Naive B cell (primary cell): ENCODE measurements around the gene TIMP2. TPM values are rescaled to one million over a fixed set of nuclear protein-coding genes. Genes with fewer than 3 reads are reported as not detected.
"Not testable (repeated sequence)": the region's sequence is repeated elsewhere in the genome, so short reads cannot be mapped to it uniquely, and the experiment has no call there.

ENCODE experiments used
- ATAC-seq, 2 donors: fragments of 150-1000 bp; cut with Tn5 transposase; 2 replicates each; pipeline ENCODE4 v1.10.0; 2021; ENCODE audit warnings: low read depth in 2 of 2, mild to moderate bottlenecking in 2 of 2, moderate library complexity in 2 of 2
- DNase-seq: peaks from one replicate; pipeline ENCODE4 v3.0.0; 2022
- H3K27ac Mint-ChIP-seq, 6 donors: one replicate each; pipeline ENCODE4 v1.8.0; 2020 to 2022; ENCODE audit warnings: mild to moderate bottlenecking in 6 of 6, mixed read lengths in 6 of 6, moderate library complexity in 5 of 6, inconsistent platforms in 2 of 6
- H3K27me3 Mint-ChIP-seq, 3 donors: one replicate each; pipeline ENCODE4 v1.8.0; 2021 to 2022; ENCODE audit warnings: mixed read lengths in 3 of 3, mild to moderate bottlenecking in 1 of 3
- H3K36me3 Mint-ChIP-seq, 2 donors: one replicate each; pipeline ENCODE4 v1.8.0; 2020 to 2022; ENCODE audit warnings: mixed read lengths in 2 of 2, inconsistent platforms in 1 of 2, mild to moderate bottlenecking in 1 of 2
- H3K4me1 Mint-ChIP-seq, 3 donors: one replicate each; pipeline ENCODE4 v1.8.0; 2020 to 2022; ENCODE audit warnings: mixed read lengths in 3 of 3, inconsistent platforms in 1 of 3, mild to moderate bottlenecking in 1 of 3, moderate library complexity in 1 of 3
- H3K4me3 Mint-ChIP-seq, 8 donors: one replicate each; pipeline ENCODE4 v1.8.0; 2020 to 2022; ENCODE audit warnings: mild to moderate bottlenecking in 8 of 8, mixed read lengths in 8 of 8, moderate library complexity in 8 of 8, inconsistent platforms in 2 of 8
- H3K9me3 Mint-ChIP-seq, 7 donors: one replicate each; pipeline ENCODE4 v1.8.0; 2020 to 2022; ENCODE audit warnings: mixed read lengths in 7 of 7, mild to moderate bottlenecking in 5 of 7, inconsistent platforms in 2 of 7, moderate library complexity in 1 of 7
- polyA plus RNA-seq, 6 donors: library from polyadenylated mRNA; unstranded; fragments of 300-500 nt; fragmentation: Illumina TruSeq; gene quantifications; one replicate each; pipeline ENCODE4 v1.2.3, GENCODE V29; 2021; ENCODE audit warnings: low read depth in 6 of 6

Gene TIMP2
- polyA plus RNA-seq, 6 donors from 2014 or later: 0.40 to 1.1 (median 0.65) TPM

- H3K27ac Mint-ChIP-seq: peak overlapping the region in 3 of 6 donors; percentile 29 to 77 (median 72)
- no peaks in the 10 kb centered on the region for H3K27me3 Mint-ChIP-seq
- DNase-seq (no peak), ATAC-seq (peak; percentile 24 to 41)
- peak overlapping the region; percentile 67 to 87 (median 76) for H3K4me3 Mint-ChIP-seq
- H3K4me1 Mint-ChIP-seq: peaks cover 28 to 46% (median 37%) of the 10 kb centered on the region in 3 donors
- no peaks in the 10 kb centered on the region for H3K36me3 Mint-ChIP-seq
- H3K9me3 Mint-ChIP-seq: no peaks in the 10 kb centered on the region
Observed at GRCh38 chr17:78883533-78884131, 41.6 kb downstream of the TIMP2 start.

DNA sequence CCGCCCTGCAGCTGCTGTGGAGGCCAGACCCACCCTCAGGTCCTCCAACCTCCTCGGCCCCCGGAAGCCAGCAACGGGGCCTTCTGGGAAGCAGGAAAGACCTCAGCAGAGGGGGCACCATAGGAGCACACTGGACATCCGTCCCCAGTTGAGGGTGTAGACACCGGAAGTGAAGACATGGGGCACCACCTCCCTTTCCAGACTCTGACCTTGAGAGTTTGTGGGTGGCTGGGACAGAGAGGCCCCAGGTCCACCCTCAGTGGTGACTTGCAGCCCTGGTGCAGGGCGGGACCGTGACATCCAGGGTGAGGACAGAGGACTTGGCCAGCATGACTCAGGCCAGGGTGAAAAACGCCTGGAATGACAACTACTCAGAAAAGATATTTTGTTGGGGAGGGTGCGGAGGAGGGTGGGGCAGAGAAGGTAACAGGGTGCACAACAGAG, 42.1 kb downstream of the TIMP2 start:
- ATAC-seq: peak in 1 of 2 donors; percentile 22
- H3K9me3 Mint-ChIP-seq: no peaks in the 10 kb centered on the region
- peak overlapping the region; percentile 67 to 87 (median 76) for H3K4me3 Mint-ChIP-seq
- H3K36me3 Mint-ChIP-seq: no peaks in the 10 kb centered on the region
- H3K4me1 Mint-ChIP-seq: peaks cover 29 to 41% (median 38%) of the 10 kb centered on the region in 3 donors
- peak overlapping the region in 5 of 6 donors; percentile 63 to 93 (median 76) for H3K27ac Mint-ChIP-seq
- H3K27me3 Mint-ChIP-seq: no peaks in the 10 kb centered on the region
- no peak for DNase-seq

DNA sequence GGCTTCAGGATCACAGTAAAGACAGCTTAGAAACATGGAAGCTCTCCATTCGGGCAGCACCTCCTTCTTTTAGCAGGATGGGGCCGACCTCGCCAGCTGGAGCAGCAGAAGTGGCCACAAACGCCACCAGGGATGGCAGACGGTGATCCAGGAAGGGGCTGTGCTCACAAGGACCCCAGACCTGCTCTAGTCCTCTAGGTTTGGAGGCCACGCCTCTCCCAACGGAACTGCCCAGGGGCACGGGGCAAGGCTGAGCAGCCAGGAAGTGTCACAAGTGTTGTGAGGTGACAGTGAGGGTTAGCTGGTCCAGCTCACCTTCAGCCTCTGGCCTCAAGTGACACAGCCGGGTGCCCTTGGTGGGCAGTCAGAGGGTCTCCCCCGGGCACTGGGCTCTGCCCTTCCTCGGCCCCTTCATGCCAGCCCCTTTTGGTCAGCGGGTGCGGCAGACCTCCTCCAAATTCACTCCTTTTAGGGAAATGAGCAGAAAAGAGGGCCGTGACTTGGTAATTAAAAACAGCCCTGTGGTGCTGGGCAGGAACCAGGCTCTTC, 42.6 kb downstream of the TIMP2 start:
- peaks cover 31 to 40% (median 38%) of the 10 kb centered on the region in 3 donors for H3K4me1 Mint-ChIP-seq
- H3K27ac Mint-ChIP-seq: peak overlapping the region in 5 of 6 donors; percentile 44 to 93 (median 72)
- ATAC-seq (peak in 1 of 2 donors; percentile 15), DNase-seq (no peak)
- H3K36me3 Mint-ChIP-seq: no peaks in the 10 kb centered on the region
- no peaks in the 10 kb centered on the region for H3K9me3 Mint-ChIP-seq
- peak overlapping the region; percentile 67 to 87 (median 76) for H3K4me3 Mint-ChIP-seq
- no peaks in the 10 kb centered on the region for H3K27me3 Mint-ChIP-seq

GRCh38 chr17:78879635-78880186, 45.5 kb downstream of the TIMP2 start:
- peak overlapping the region; percentile 47 to 97 (median 90) for H3K27ac Mint-ChIP-seq
- DNase-seq (peak; percentile 37), ATAC-seq (peak; percentile 66 to 76)
- no peaks in the 10 kb centered on the region for H3K9me3 Mint-ChIP-seq
- peaks cover 36 to 52% (median 41%) of the 10 kb centered on the region in 3 donors for H3K4me1 Mint-ChIP-seq
- H3K27me3 Mint-ChIP-seq: peaks cover 0 to 9% (median 0%) of the 10 kb centered on the region in 3 donors
- H3K36me3 Mint-ChIP-seq: no peaks in the 10 kb centered on the region
- peak overlapping the region; percentile 61 to 96 (median 87) for H3K4me3 Mint-ChIP-seq

DNA sequence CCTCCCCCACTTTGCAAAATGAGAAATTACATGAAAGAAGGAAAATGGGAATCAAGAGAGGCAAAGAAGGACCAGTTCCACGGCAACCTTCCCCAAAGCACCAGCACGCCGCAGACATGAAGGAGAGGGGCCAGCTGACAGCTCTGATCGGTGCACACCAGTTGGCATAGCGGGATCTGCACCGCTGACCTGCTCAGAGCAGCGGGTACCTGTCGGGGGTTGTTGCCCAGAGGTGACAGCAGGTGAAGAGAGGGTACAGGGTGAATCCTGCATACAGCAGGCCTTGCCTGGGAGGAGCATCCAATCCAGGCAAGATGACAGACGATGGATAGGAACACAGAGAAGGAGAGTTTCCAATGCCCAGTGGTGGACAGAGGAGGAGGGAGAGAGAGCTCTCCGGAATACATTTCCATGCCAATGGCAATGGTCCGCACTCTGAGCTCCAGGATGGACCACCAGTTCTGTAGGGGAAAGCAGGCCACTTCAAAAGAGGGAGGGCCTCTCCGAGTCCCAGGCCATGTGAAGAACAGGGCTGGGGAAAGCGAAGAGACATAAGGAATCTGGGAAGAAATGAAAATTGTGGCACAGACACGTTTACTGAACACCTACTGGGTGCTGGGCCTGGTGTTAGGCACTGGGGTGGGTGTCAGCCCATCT, 46.2 kb downstream of the TIMP2 start:
- H3K27me3 Mint-ChIP-seq: peaks cover 0 to 9% (median 0%) of the 10 kb centered on the region in 3 donors
- no peak for ATAC-seq
- DNase-seq: no peak
- no peaks in the 10 kb centered on the region for H3K36me3 Mint-ChIP-seq
- H3K27ac Mint-ChIP-seq: peak overlapping the region; percentile 72 to 97 (median 90)
- peak overlapping the region; percentile 37 to 96 (median 87) for H3K4me3 Mint-ChIP-seq
- peaks cover 36 to 57% (median 41%) of the 10 kb centered on the region in 3 donors for H3K4me1 Mint-ChIP-seq
- H3K9me3 Mint-ChIP-seq: no peaks in the 10 kb centered on the region

DNA sequence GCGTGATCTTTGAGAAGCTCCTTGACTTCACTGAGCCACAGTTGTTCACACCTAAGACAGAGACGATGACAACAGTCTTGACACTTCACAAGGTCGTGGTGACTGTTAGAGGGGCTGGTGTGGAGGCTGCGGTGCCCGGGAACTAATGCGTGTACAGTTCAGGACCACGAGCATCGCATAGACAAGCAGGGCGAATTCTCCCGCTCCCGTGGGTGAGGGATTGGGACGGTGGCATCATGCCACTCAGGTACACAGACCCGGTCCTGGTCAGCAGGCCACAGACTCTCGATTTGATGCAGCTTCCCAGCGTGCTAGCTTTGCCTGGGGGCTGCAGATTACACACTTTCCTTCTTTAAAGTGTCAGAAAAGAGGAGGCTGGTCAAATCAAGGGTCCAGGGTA, 46.9 kb downstream of the TIMP2 start:
- no peak for ATAC-seq
- Mint-ChIP-seq H3K4me1 (peaks cover 30 to 49% (median 35%) of the 10 kb centered on the region in 3 donors), H3K27me3 (peaks cover 0 to 9% (median 0%) of the 10 kb centered on the region in 3 donors), H3K36me3 (no peaks in the 10 kb centered on the region), H3K4me3 (peak overlapping the region in 5 of 8 donors; percentile 32 to 85 (median 53)), H3K27ac (peak overlapping the region in 2 of 6 donors; percentile 72 to 74), H3K9me3 (no peaks in the 10 kb centered on the region)
- DNase-seq: no peak

DNA sequence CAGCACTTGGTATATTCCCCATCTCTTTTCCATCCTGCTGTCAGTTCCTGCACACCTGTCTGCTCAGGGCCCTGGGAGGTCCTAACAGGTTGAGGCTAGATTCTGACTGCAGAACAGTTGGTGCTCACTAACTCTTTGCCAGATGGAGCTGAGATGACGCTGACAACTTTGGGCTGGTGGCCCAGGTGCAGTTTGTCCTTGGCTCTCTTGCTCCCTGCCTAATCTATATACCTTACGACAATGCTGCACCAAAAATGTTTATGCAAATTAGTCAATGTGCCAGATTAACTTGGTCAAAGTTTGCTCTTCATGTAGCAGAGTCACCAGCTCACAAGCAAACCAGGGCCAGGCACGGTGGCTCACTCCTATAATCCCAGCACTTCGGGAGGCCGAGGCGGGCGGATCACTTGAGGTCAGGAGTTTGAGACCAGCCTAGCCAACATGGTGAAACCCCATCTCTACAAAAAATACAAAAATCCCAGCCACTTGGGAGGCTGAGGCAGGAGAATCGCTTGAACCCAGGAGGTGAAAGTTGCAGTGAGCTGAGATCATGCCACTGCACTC, 48.2 kb downstream of the TIMP2 start:
- DNase-seq, H3K27me3 Mint-ChIP-seq, H3K36me3 Mint-ChIP-seq, ATAC-seq, H3K9me3 Mint-ChIP-seq: not testable (repeated sequence)
- H3K4me1 Mint-ChIP-seq: peaks cover 20 to 39% (median 27%) of the 10 kb centered on the region in 3 donors
- H3K4me3 Mint-ChIP-seq: peak overlapping the region in 1 of 8 donors; percentile 60
- peak overlapping the region in 3 of 6 donors; percentile 53 to 80 (median 74) for H3K27ac Mint-ChIP-seq

DNA sequence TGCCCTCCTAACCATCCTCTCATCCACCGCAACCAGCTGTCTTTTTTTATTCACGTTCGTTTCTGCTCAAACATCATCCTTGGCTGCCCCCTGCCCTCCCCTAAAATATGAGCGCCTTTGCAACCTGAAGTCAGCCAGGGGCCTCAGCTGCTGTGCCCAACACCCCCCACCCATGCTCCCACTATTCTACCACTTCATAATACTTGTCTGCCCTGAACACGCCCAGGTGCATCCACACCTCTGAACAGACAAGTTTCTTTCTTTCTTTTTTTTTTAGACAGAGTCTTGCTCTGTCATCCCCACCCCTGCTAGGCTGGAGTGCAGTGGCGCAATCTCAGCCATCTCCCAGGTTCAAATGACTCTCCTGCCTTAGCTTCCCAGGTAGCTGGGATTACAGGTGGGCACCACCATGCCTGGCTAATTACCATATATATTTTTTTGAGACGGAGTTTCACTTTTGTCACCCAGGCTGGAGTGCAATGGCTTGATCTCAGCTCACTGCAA, 49.0 kb downstream of the TIMP2 start:
- H3K36me3 Mint-ChIP-seq: no peaks in the 10 kb centered on the region
- peaks cover 0 to 9% (median 0%) of the 10 kb centered on the region in 3 donors for H3K27me3 Mint-ChIP-seq
- peaks cover 20 to 39% (median 27%) of the 10 kb centered on the region in 3 donors for H3K4me1 Mint-ChIP-seq
- ATAC-seq: no peak
- H3K4me3 Mint-ChIP-seq: peak overlapping the region in 1 of 8 donors; percentile 61
- H3K9me3 Mint-ChIP-seq: no peaks in the 10 kb centered on the region
- DNase-seq: no peak
- peak overlapping the region in 4 of 6 donors; percentile 12 to 89 (median 30) for H3K27ac Mint-ChIP-seq

DNA sequence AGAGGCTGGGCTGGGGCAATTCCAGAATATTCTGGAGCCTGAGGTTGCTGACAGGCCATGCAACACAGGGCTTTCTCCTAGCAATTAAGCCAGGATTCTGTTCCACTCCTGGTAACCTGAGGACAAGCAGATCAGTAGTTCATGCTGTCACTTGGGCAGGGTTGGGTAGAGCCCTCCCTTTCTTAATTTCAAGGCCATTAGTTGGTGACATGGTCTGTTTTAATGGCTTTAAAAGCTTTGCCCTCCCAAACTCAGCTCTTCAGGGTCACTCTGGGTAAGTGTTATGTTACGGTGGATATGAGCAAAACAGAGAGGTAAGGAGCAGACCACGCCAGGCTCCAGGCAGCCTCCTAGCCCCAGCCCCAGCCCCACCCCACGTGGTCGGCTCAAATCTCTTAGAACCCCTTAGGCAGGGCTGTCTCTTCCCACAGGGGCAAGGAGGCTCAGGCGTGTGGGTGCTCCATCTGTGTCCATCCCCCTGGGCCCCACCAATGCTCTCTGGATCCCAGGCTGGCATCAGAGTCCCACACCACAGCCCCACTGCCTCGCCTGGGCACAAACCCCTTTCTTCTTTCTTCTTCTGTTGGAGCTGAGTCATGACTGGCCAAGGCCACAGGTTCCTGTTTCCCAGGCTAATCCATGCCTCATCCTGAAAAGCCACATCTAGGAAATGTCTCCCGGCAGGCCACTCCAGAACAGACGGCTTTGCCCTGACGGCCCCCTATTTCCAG, 49.7 kb downstream of the TIMP2 start:
- DNase-seq (no peak), ATAC-seq (no peak)
- H3K36me3 Mint-ChIP-seq: no peaks in the 10 kb centered on the region
- peaks cover 0 to 9% (median 0%) of the 10 kb centered on the region in 3 donors for H3K27me3 Mint-ChIP-seq
- peak overlapping the region in 2 of 6 donors; percentile 12 to 50 for H3K27ac Mint-ChIP-seq
- H3K4me1 Mint-ChIP-seq: peaks cover 20 to 39% (median 27%) of the 10 kb centered on the region in 3 donors
- no peak overlapping the region for H3K4me3 Mint-ChIP-seq
- no peaks in the 10 kb centered on the region for H3K9me3 Mint-ChIP-seq

DNA sequence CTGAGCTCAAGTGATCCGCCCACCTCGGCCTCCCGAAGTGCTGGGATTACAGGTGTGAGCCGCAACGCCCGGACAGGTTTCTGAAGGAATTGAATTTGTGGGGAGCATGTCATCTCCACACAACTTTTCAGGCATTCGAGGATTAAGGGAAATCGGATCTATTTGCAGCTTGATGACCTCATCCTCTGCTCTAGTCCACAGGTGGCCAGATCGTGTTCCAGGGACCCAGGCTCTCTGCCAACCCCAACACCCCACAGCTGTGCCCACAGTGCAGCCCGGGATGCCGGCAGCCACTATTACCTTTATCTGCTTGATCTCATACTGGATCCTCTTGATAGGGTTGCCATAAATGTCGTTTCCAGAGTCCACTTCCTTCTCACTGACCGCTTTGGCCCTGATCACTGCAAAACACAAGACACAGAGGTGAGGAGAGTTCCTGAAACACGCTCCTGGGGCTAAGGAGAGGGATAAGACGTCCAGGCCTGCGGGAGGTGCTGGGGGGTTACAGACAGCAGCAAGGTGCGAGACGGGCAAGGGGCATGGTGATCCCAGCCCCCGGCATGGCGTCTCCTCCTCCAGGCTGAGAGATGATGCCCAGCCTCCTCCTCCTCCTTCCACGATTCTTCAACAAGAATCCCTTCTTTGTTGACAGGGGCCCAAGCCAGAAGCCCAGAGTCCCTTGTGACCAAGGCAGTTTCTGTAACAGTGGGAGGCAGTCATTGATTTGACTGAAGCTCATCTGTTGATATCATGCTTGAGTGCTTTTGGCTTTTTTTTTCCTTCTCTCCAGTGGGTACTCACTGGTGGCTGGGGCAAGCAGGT, 51.5 kb downstream of the TIMP2 start:
- no peak for DNase-seq
- no peak for ATAC-seq
- Mint-ChIP-seq H3K27me3 (peaks cover 0 to 9% (median 0%) of the 10 kb centered on the region in 3 donors), H3K9me3 (no peaks in the 10 kb centered on the region), H3K27ac (peak overlapping the region in 1 of 6 donors; percentile 39), H3K4me1 (peaks cover 4 to 23% (median 16%) of the 10 kb centered on the region in 3 donors), H3K36me3 (peaks cover 5 to 7% of the 10 kb centered on the region in 2 donors), H3K4me3 (no peak overlapping the region)

- H3K27ac Mint-ChIP-seq: peak overlapping the region in 1 of 6 donors; percentile 12
- H3K4me3 Mint-ChIP-seq: no peak overlapping the region
- ATAC-seq: no peak
- H3K9me3 Mint-ChIP-seq: no peaks in the 10 kb centered on the region
- H3K27me3 Mint-ChIP-seq: peaks cover 0 to 9% (median 0%) of the 10 kb centered on the region in 3 donors
- H3K36me3 Mint-ChIP-seq: peaks cover 5 to 7% of the 10 kb centered on the region in 2 donors
- DNase-seq: no peak
- H3K4me1 Mint-ChIP-seq: peaks cover 4 to 17% (median 11%) of the 10 kb centered on the region in 3 donors
Observed at GRCh38 chr17:78872486-78872885, 52.7 kb downstream of the TIMP2 start.

GRCh38 chr17:78870621-78871020, 54.6 kb downstream of the TIMP2 start:
- peak overlapping the region in 1 of 6 donors; percentile 75 for H3K27ac Mint-ChIP-seq
- ATAC-seq (no peak), DNase-seq (no peak)
- no peak overlapping the region for H3K4me3 Mint-ChIP-seq
- H3K27me3 Mint-ChIP-seq: no peaks in the 10 kb centered on the region
- no peaks in the 10 kb centered on the region for H3K9me3 Mint-ChIP-seq
- peaks cover 0 to 10% (median 0%) of the 10 kb centered on the region in 3 donors for H3K4me1 Mint-ChIP-seq
- H3K36me3 Mint-ChIP-seq: peaks cover 5 to 7% of the 10 kb centered on the region in 2 donors
